Activated CD4-positive, alpha-beta T cell treated with anti-CD3 and anti-CD28 coated beads, Interleukin-2, amount 50 U/mL, for 16 hours (primary cell): ENCODE data around the gene AFF3.

Experiments
- DNase-seq: peaks from one replicate; pipeline ENCODE4 v3.0.0-alpha.2; 2020

The AFF3 gene

GRCh38 chr2:99504844-99505584 is 637.4 kb downstream of the AFF3 start:
- DNase-seq = no peak

- DNase-seq = peak; percentile 53
Observed at GRCh38 chr2:99503662-99504416, 638.6 kb downstream of the AFF3 start.

- DNase-seq = no peak
Observed at GRCh38 chr2:99496021-99496420, 646.4 kb downstream of the AFF3 start.
